Measurements from ENCODE around the gene TCEANC. TPM values are rescaled to one million over a fixed set of nuclear protein-coding genes. Genes with fewer than 3 reads are reported as not detected.
A peak's percentile ranks its signal among the peaks of the same experiment; 100 is the strongest.
"Not testable (repeated sequence)": the region's sequence is repeated elsewhere in the genome, so short reads cannot be mapped to it uniquely, and the experiment has no call there.

Gene TCEANC
- polyA plus RNA-seq, 3 donors, result 5.5 to 6.1 (median 6.0) TPM

GRCh38 chrX:13651150-13651549, 1.8 kb upstream of the TCEANC start:
- DNase-seq (ENCODE audit: extremely low read depth in 1 of 11, low read depth in 9 of 11, low spot score in 4 of 11), result no peak

GRCh38 chrX:13652287-13652793, 601 bp upstream of the TCEANC start:
- no peak for DNase-seq (ENCODE audit: extremely low read depth in 1 of 11, low read depth in 9 of 11, low spot score in 4 of 11)

GRCh38 chrX:13654116-13654515, 1.2 kb downstream of the TCEANC start:
- DNase-seq (ENCODE audit: extremely low read depth in 1 of 11, low read depth in 9 of 11, low spot score in 4 of 11), result no peak

- DNase-seq (ENCODE audit: extremely low read depth in 1 of 11, low read depth in 9 of 11, low spot score in 4 of 11), result no peak
Observed at GRCh38 chrX:13655674-13656073, 2.7 kb downstream of the TCEANC start.

- DNase-seq (ENCODE audit: extremely low read depth in 1 of 11, low read depth in 9 of 11, low spot score in 4 of 11), result no peak
Observed at GRCh38 chrX:13658602-13659001, 5.7 kb downstream of the TCEANC start.

- DNase-seq (ENCODE audit: extremely low read depth in 1 of 11, low read depth in 9 of 11, low spot score in 4 of 11), result no peak
Observed at GRCh38 chrX:13659063-13659462, 6.1 kb downstream of the TCEANC start.

GRCh38 chrX:13661735-13662288, 8.9 kb downstream of the TCEANC start:
- no peak for DNase-seq (ENCODE audit: extremely low read depth in 1 of 11, low read depth in 9 of 11, low spot score in 4 of 11)

GRCh38 chrX:13662355-13662791, 9.4 kb downstream of the TCEANC start:
- no peak for DNase-seq (ENCODE audit: extremely low read depth in 1 of 11, low read depth in 9 of 11, low spot score in 4 of 11)

GRCh38 chrX:13664020-13664419, 11.1 kb downstream of the TCEANC start:
- DNase-seq (ENCODE audit: extremely low read depth in 1 of 11, low read depth in 9 of 11, low spot score in 4 of 11), result no peak

- DNase-seq (ENCODE audit: extremely low read depth in 1 of 11, low read depth in 9 of 11, low spot score in 4 of 11), result no peak
Observed at GRCh38 chrX:13666836-13667235, 13.9 kb downstream of the TCEANC start.

GRCh38 chrX:13667919-13668318, 15.0 kb downstream of the TCEANC start:
- no peak for DNase-seq (ENCODE audit: extremely low read depth in 1 of 11, low read depth in 9 of 11, low spot score in 4 of 11)

- DNase-seq (ENCODE audit: extremely low read depth in 1 of 11, low read depth in 9 of 11, low spot score in 4 of 11), result peak in 1 of 11 donors; percentile 24
Observed at GRCh38 chrX:13669246-13669737, 16.4 kb downstream of the TCEANC start.

- DNase-seq (ENCODE audit: extremely low read depth in 1 of 11, low read depth in 9 of 11, low spot score in 4 of 11), result not testable (repeated sequence)
Observed at GRCh38 chrX:13669755-13670154, 16.8 kb downstream of the TCEANC start.

- DNase-seq (ENCODE audit: extremely low read depth in 1 of 11, low read depth in 9 of 11, low spot score in 4 of 11), result no peak
Observed at GRCh38 chrX:13670197-13670596, 17.3 kb downstream of the TCEANC start.

- no peak for DNase-seq (ENCODE audit: extremely low read depth in 1 of 11, low read depth in 9 of 11, low spot score in 4 of 11)
Observed at GRCh38 chrX:13673016-13673415, 20.1 kb downstream of the TCEANC start.

GRCh38 chrX:13676885-13677284, 23.9 kb downstream of the TCEANC start:
- no peak for DNase-seq (ENCODE audit: extremely low read depth in 1 of 11, low read depth in 9 of 11, low spot score in 4 of 11)

GRCh38 chrX:13679700-13680099, 26.8 kb downstream of the TCEANC start:
- not testable (repeated sequence) for DNase-seq (ENCODE audit: extremely low read depth in 1 of 11, low read depth in 9 of 11, low spot score in 4 of 11)

GRCh38 chrX:13681595-13681994, 28.7 kb downstream of the TCEANC start:
- no peak for DNase-seq (ENCODE audit: extremely low read depth in 1 of 11, low read depth in 9 of 11, low spot score in 4 of 11)

GRCh38 chrX:13684361-13684760, 31.4 kb downstream of the TCEANC start:
- no peak for DNase-seq (ENCODE audit: extremely low read depth in 1 of 11, low read depth in 9 of 11, low spot score in 4 of 11)

GRCh38 chrX:13685126-13685763, 32.3 kb downstream of the TCEANC start:
- no peak for DNase-seq (ENCODE audit: extremely low read depth in 1 of 11, low read depth in 9 of 11, low spot score in 4 of 11)

GRCh38 chrX:13687203-13687602, 34.3 kb downstream of the TCEANC start:
- DNase-seq (ENCODE audit: extremely low read depth in 1 of 11, low read depth in 9 of 11, low spot score in 4 of 11), result no peak
